ENCODE results near the gene FLOT2. TPM values are rescaled to one million over a fixed set of nuclear protein-coding genes. Genes with fewer than 3 reads are reported as not detected.
"Not testable (repeated sequence)": the region's sequence is repeated elsewhere in the genome, so short reads cannot be mapped to it uniquely, and the experiment has no call there.

Gene FLOT2
- total RNA-seq (2014; rRNA removed), result 23.7 and 31.6 TPM in 2 replicates
- polyA plus RNA-seq (2012), result 62.1 TPM

- peak; percentile 17 for DNase-seq (ENCODE audit: low read depth)
Observed at GRCh38 chr17:28896884-28897768, at the start of gene FLOT2. FLOT2 (minus strand) TSS chr17:28897733; CDS start chr17:28897574, 159 bp downstream.

DNA sequence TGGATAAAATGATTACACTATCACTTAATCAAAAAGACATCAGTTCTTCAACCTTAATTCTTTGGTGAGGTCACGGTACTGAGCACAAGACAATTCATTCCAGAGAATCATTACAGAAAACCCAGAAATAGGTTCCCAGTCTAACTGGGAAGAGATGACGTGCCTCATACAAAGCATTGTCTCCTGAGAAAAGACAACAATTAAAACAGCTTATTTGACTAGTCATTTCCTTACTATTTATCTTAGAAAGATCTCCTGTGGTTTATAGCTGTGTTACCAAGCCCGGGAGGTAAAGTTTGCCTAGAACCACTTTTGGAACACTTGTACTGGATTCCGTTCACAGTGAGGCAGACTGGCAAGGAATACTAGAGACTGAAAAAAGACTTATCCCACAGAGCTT lies 48.7 kb upstream of the FLOT2 start:
- DNase-seq (ENCODE audit: low read depth), result peak; percentile 68

DNA sequence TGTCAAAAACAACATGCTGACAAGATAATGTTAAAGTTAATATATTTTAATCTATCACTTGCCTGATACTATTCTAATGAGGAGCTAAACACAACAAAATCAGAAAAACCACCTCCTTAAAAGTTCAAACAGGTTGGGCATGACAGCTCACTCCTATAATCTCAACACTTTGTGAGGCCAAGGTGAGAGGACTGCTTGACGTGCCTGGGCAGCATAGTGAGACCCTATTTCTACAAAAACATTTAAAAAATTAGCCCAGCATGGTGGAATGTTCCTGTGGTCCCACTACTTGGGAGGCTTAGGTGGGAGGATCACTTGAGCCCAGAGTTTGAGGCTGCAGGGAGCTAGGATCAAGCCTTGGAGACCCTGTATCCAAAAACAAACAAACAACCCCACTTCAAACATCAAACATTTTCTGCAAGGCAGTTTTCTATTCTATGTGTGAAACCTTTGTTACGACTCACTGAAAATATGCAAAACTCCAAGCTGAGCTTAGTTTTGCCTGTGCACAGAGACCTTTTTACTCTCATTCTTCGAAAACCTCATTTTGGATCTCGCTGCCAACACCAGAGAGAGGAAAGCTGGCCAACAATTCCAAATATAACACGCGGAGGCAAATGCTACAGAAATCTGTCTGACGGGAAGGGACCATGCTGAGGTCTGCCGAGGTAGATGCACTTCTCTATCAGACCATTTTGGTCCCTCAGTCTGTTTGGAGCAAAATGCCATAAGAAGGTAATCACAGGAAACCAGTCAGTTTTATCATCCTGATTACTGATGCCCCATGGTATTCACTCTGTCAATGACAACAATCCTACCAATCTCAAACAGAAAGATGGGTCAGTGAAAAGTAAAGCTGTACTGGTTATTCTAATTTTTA lies 47.6 kb upstream of the FLOT2 start:
- no peak for DNase-seq (ENCODE audit: low read depth)

DNA sequence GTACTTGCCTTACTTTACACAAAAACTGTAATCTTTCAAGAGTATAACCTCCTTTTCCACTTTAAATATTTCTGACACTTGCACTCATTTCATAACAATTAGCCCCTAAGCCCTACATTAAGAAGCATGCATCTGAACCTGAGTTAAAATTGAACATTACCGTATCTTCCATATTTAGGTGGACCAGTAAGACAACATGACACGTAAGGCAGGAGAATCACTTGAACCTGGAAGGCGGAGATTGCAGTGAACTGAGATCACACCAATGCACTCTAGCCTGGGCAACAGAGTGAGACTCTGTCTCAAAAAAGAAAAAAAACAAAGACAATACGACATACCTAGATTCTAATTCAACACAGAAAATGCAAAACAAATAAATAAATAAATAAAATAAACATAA lies 46.8 kb upstream of the FLOT2 start:
- no peak for DNase-seq (ENCODE audit: low read depth)

DNA sequence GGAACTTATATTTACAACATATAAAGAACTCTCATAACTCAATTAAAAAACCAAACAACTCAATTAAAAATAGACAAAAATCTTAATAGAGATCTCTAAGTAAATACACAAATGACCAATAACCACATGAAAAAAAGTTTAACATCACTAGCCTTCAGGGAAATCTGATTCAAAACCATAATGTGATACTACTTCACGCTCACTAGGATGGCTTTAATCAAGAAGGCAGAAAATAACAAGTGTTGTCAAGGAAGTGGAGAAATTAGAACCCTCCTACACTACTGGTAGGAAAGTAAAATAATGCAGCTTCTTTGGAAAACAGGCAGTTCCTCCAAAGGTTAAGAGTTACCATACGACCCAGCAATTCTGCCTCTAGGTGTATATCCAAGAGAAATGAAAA lies 45.4 kb upstream of the FLOT2 start:
- DNase-seq (ENCODE audit: low read depth), result no peak

DNA sequence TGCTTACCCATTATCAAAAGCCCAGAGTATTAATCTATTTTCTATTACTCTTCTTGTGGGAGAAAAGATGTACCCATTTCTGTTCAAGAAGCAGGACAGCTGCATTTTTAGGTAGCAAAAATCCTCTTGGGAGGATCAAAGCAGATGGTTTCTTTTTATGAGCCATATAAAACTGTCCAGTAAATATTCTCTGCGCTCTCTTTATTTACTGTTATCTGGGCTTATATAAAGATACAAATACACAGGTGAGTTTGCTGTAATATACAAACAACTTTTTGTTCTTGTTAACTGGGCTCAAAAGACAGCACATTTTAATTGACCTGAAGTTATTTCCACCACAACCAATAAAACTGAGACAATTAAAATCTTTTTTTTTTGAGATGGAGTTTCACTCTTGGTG lies 43.7 kb upstream of the FLOT2 start:
- DNase-seq (ENCODE audit: low read depth), result no peak

GRCh38 chr17:28940675-28941074 lies 43.1 kb upstream of the FLOT2 start:
- DNase-seq (ENCODE audit: low read depth), result no peak

- DNase-seq (ENCODE audit: low read depth), result no peak
Observed at GRCh38 chr17:28940142-28940541, 42.6 kb upstream of the FLOT2 start.

GRCh38 chr17:28938552-28938951 lies 41.0 kb upstream of the FLOT2 start:
- DNase-seq (ENCODE audit: low read depth), result no peak

GRCh38 chr17:28937044-28937729 lies 39.7 kb upstream of the FLOT2 start:
- peak; percentile 62 for DNase-seq (ENCODE audit: low read depth)

- DNase-seq (ENCODE audit: low read depth), result no peak
Observed at GRCh38 chr17:28935744-28936460, 38.4 kb upstream of the FLOT2 start.

- not testable (repeated sequence) for DNase-seq (ENCODE audit: low read depth)
Observed at GRCh38 chr17:28934508-28934907, 37.0 kb upstream of the FLOT2 start.

- DNase-seq (ENCODE audit: low read depth), result no peak
Observed at GRCh38 chr17:28929787-28930186, 32.3 kb upstream of the FLOT2 start.

- peak; percentile 38 for DNase-seq (ENCODE audit: low read depth)
Observed at GRCh38 chr17:28928061-28928460, 30.5 kb upstream of the FLOT2 start.

- DNase-seq (ENCODE audit: low read depth), result no peak
Observed at GRCh38 chr17:28926786-28927185, 29.3 kb upstream of the FLOT2 start.

DNA sequence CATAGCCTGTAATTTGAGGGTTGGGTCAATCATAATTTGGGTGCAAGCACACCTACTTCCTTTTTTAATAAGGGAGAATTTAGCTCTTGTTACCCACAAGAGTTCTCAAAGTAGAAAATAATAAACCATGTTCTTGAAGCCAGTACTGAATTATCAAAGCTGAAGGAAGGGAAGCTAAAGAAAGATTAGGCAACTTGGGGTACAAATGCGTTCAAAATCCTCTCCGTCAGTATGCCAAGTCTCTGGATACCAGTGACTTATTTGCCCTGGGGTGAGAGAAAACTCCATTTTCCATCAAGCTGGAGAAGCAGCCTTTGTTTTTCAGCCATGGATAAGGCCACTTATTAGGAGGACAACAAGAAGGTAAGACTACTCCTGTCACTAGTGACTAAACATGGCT lies 28.8 kb upstream of the FLOT2 start:
- no peak for DNase-seq (ENCODE audit: low read depth)

DNA sequence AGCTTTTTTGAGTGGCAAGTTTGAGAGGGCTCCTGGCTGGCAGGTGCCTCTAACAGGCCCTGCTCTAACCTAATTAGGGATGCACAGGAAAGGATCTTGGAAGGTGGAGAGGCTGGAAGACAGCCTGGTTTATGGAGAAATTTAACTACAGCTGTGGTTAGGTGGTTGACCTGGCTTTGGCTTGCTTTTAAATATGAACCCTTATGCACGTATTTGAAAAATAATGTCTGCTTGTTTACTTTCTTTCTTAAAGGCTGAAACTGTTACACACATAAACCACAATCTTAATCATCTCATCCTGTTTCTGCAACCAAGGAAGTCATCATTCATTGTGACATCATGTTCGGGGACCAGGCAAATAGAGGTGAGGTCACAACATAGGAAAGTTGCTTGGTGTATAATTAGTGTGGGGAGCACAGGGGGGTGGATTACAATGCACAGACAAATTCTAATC lies 28.4 kb upstream of the FLOT2 start:
- peak; percentile 90 for DNase-seq (ENCODE audit: low read depth)

- DNase-seq (ENCODE audit: low read depth), result no peak
Observed at GRCh38 chr17:28920201-28920600, 22.7 kb upstream of the FLOT2 start.

DNA sequence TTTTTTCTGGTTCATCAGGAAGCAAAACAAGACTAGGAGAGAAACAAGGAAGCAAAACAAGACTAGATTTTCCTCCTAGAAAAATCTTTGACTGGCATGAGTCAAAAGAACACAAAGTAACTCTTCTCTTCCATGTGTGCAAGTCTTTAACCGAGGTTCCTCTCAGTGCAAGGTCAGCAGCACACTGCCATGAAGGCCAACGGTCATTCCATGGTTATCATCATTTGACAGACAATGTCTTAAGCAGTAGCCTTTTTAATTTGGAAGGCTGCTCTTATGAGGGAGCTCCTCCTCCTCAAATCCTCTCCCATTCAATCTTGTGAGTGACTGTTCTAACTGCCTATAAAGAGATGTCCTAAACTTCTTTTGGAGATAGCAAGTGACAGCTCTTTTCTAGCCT lies 20.8 kb upstream of the FLOT2 start:
- DNase-seq (ENCODE audit: low read depth), result no peak

GRCh38 chr17:28917465-28917864 lies 19.9 kb upstream of the FLOT2 start:
- no peak for DNase-seq (ENCODE audit: low read depth)

GRCh38 chr17:28917029-28917428 lies 19.5 kb upstream of the FLOT2 start:
- no peak for DNase-seq (ENCODE audit: low read depth)
